ENCODE data around the gene TBC1D2B. TPM values are rescaled to one million over a fixed set of nuclear protein-coding genes. Genes with fewer than 3 reads are reported as not detected.
"Not testable (repeated sequence)": the region's sequence is repeated elsewhere in the genome, so short reads cannot be mapped to it uniquely, and the experiment has no call there.

The TBC1D2B gene
- total RNA-seq, 2 donors from 2014 or later, result 35.9 to 49.1 TPM

- no peak for TF ChIP-seq CTCF (IDR thresholded peaks at IDR 0.05)
- no peak overlapping the region for H3K9ac ChIP-seq (ENCODE audit: low read depth in 2 of 2, low read length in 2 of 2)
- H3K4me3 ChIP-seq, result no peak overlapping the region
- H3K27ac ChIP-seq, result no peak overlapping the region
- H3K27me3 ChIP-seq, result no peaks in the 10 kb centered on the region
- intact Hi-C loops (cut with DNase I), result no loop called here
- H3K9me3 ChIP-seq, result no peaks in the 10 kb centered on the region
- no peaks in the 10 kb centered on the region for H3K36me3 ChIP-seq
- H3K4me1 ChIP-seq, result no peaks in the 10 kb centered on the region
- no peak for DNase-seq
These were observed 88.9 kb downstream of the TBC1D2B start for GRCh38 chr15:77988347-77989295.

DNA sequence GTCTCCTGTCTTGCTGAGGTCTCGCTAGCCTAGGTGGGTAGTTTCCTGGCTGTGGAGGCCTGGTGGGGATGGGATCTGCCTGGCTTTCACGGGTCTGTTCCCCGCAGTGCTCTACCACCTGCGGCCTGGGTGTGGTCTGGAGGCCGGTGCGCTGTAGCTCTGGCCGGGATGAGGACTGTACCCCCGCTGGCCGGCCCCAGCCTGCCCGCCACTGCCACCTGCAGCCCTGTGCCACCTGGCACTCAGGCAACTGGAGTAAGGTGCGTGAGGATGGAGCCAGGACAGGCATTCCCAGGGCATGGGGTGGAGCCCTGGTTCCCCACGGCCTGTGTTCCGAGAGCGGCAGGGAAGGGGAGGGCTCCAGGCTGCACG is 89.8 kb downstream of the TBC1D2B start:
- H3K4me3 ChIP-seq; H3K9me3 ChIP-seq; intact Hi-C loops (cut with DNase I); H3K4me1 ChIP-seq; DNase-seq; H3K27me3 ChIP-seq; H3K27ac ChIP-seq; H3K36me3 ChIP-seq; H3K9ac ChIP-seq (ENCODE audit: low read depth in 2 of 2, low read length in 2 of 2): not testable (repeated sequence)

GRCh38 chr15:77986891-77987764 is 90.4 kb downstream of the TBC1D2B start:
- Histone ChIP-seq H3K9me3 (no peaks in the 10 kb centered on the region), H3K4me1 (no peaks in the 10 kb centered on the region), H3K36me3 (no peaks in the 10 kb centered on the region), H3K27ac (no peak overlapping the region), H3K9ac (ENCODE audit: low read depth in 2 of 2, low read length in 2 of 2) (no peak overlapping the region), H3K27me3 (no peaks in the 10 kb centered on the region), H3K4me3 (no peak overlapping the region)
- no peak for DNase-seq
- TF ChIP-seq CTCF (IDR thresholded peaks at IDR 0.05), result no peak
- intact Hi-C loops (cut with DNase I), result no loop called here

GRCh38 chr15:77985931-77986480 is 91.5 kb downstream of the TBC1D2B start:
- no peak for DNase-seq
- H3K4me1 ChIP-seq, result no peaks in the 10 kb centered on the region
- no peak for TF ChIP-seq CTCF (IDR thresholded peaks at IDR 0.05)
- intact Hi-C loops (cut with DNase I), result no loop called here
- H3K27ac ChIP-seq, result no peak overlapping the region
- H3K4me3 ChIP-seq, result no peak overlapping the region
- H3K36me3 ChIP-seq, result no peaks in the 10 kb centered on the region
- H3K9ac ChIP-seq (ENCODE audit: low read depth in 2 of 2, low read length in 2 of 2), result no peak overlapping the region
- H3K9me3 ChIP-seq, result no peaks in the 10 kb centered on the region
- H3K27me3 ChIP-seq, result no peaks in the 10 kb centered on the region

- intact Hi-C loops (cut with DNase I), result no loop called here
- no peaks in the 10 kb centered on the region for H3K36me3 ChIP-seq
- H3K4me1 ChIP-seq, result no peaks in the 10 kb centered on the region
- DNase-seq, result no peak
- no peak overlapping the region for H3K9ac ChIP-seq (ENCODE audit: low read depth in 2 of 2, low read length in 2 of 2)
- H3K27ac ChIP-seq, result no peak overlapping the region
- no peak for TF ChIP-seq CTCF (IDR thresholded peaks at IDR 0.05)
- no peaks in the 10 kb centered on the region for H3K9me3 ChIP-seq
- no peaks in the 10 kb centered on the region for H3K27me3 ChIP-seq
- no peak overlapping the region for H3K4me3 ChIP-seq
These were observed 92.2 kb downstream of the TBC1D2B start for GRCh38 chr15:77985031-77985930.
